Keratinocyte (primary cell): ENCODE results near the gene SLC30A1. TPM values are rescaled to one million over a fixed set of nuclear protein-coding genes. Genes with fewer than 3 reads are reported as not detected.

Experiments used
- DNase-seq: peaks from one replicate; pipeline ENCODE4 v3.0.0-alpha.2; 2011; ENCODE audit warnings: low read depth, missing footprints, low spot score
- FAIRE-seq: peaks from 2 replicates; lab custom pipeline; 2011; peaks lifted over from hg19 to GRCh38; lab: Jason Lieb, UNC
- H2AFZ ChIP-seq: 2 replicates; pipeline ENCODE4 v1.6.0; 2012; ENCODE audit warnings: low read length, control low read depth, inconsistent platforms; ENCODE audit not compliant: control insufficient read depth
- H3K27ac ChIP-seq: 2 replicates; pipeline ENCODE4 v1.5.1; 2011; ENCODE audit warnings: low read length; ENCODE audit not compliant: control insufficient read depth, insufficient read depth
- H3K27me3 ChIP-seq: 3 replicates; pipeline ENCODE4 v1.6.0; 2011; ENCODE audit warnings: low read length; ENCODE audit not compliant: control insufficient read depth, insufficient read depth; ENCODE audit errors: extremely low read depth
- H3K36me3 ChIP-seq, 2 experiments: 2 replicates in 1 of 2; 3 replicates in 1 of 2; pipeline ENCODE4 v1.5.1; 2011; ENCODE audit warnings: low read length in 2 of 2, mild to moderate bottlenecking in 1 of 2; ENCODE audit not compliant: control insufficient read depth in 2 of 2, insufficient read depth in 2 of 2; ENCODE audit errors: extremely low read depth in 1 of 2
- H3K4me1 ChIP-seq: 3 replicates; pipeline ENCODE4 v1.5.1; 2011; ENCODE audit warnings: low read length; ENCODE audit not compliant: control insufficient read depth, insufficient read depth; ENCODE audit errors: extremely low read depth
- H3K4me2 ChIP-seq: 3 replicates; pipeline ENCODE4 v1.6.0; 2011; ENCODE audit warnings: low read depth, low read length; ENCODE audit not compliant: control insufficient read depth, insufficient read depth; ENCODE audit errors: extremely low read depth
- H3K4me3 ChIP-seq, 3 experiments: fragments of 200-600 bp in 1 of 3; sonication (generic) in 1 of 3; 2 replicates in 2 of 3; 3 replicates in 1 of 3; pipeline ENCODE4 v1.5.1; 2011 to 2016; ENCODE audit warnings: low read length in 3 of 3, mild to moderate bottlenecking in 3 of 3, control low read depth in 2 of 3, inconsistent platforms in 1 of 3, low read depth in 1 of 3, mixed read lengths in 1 of 3, mixed run types in 1 of 3, moderate library complexity in 1 of 3; ENCODE audit not compliant: control insufficient read depth in 2 of 3, insufficient read depth in 2 of 3; ENCODE audit errors: extremely low read depth in 1 of 3
- H3K79me2 ChIP-seq: 2 replicates; pipeline ENCODE4 v1.6.0; 2012; ENCODE audit warnings: low read length; ENCODE audit not compliant: control insufficient read depth, insufficient read depth
- H3K9ac ChIP-seq: 3 replicates; pipeline ENCODE4 v1.6.0; 2011; ENCODE audit warnings: low read length; ENCODE audit not compliant: control insufficient read depth, insufficient read depth; ENCODE audit errors: extremely low read depth
- H3K9me1 ChIP-seq: 3 replicates; pipeline ENCODE4 v1.6.0; 2011; ENCODE audit warnings: low read length; ENCODE audit not compliant: control insufficient read depth, insufficient read depth; ENCODE audit errors: extremely low read depth
- H3K9me3 ChIP-seq: 2 replicates; pipeline ENCODE4 v1.5.1; 2012; ENCODE audit warnings: low read depth, low read length; ENCODE audit not compliant: control insufficient read depth
- H4K20me1 ChIP-seq: 3 replicates; pipeline ENCODE4 v1.6.0; 2011; ENCODE audit warnings: low read length; ENCODE audit not compliant: control insufficient read depth, insufficient read depth; ENCODE audit errors: extremely low read depth
- EZH2 ChIP-seq: IDR thresholded peaks from one replicate; pipeline ENCODE4 v1.6.1; 2012; ENCODE audit warnings: inconsistent platforms, mild to moderate bottlenecking, low read length, moderate library complexity
- dilution Hi-C: fragments of 300-500 bp; cut with MboI; formaldehyde crosslinking; loops from one replicate; pipeline ENCODE4 v1.7.0; 2020; ENCODE audit warnings: low sequenced_read_pairs; ENCODE audit not compliant: extremely low pct_ligation_motif_present
- polyA plus RNA-seq, 5 experiments: library from polyadenylated mRNA; depleted of rRNA in 3 of 5; stranded (reverse) in 3 of 5; stranded (forward) in 1 of 5; unstranded in 1 of 5; fragments of >200 nt; gene quantifications; 1 replicate in 1 of 5; 2 replicates in 3 of 5; 3 replicates in 1 of 5; pipeline versions ENCODE4 v1.2.1 to v1.2.3, GENCODE V29; 2011 to 2012; ENCODE audit warnings: missing spikeins in 2 of 5, low read depth in 1 of 5, low replicate concordance in 1 of 5
- TF ChIP-seq, protein P1 (sequence below), 3 experiments: IDR thresholded peaks in 1 of 3; conservative IDR thresholded peaks in 1 of 3; optimal IDR thresholded peaks in 1 of 3; 2 replicates in 2 of 3; 3 replicates in 1 of 3; pipeline versions ENCODE3 to v1.5.1; 2011; ENCODE audit warnings: low read length in 3 of 3, mild to moderate bottlenecking in 3 of 3, moderate library complexity in 2 of 3, control low read depth in 1 of 3, inconsistent platforms in 1 of 3; ENCODE audit not compliant: insufficient read depth in 2 of 3; ENCODE audit errors: extremely low read depth in 1 of 3

Gene SLC30A1
- polyA plus RNA-seq, 1 donor (not counting 4 experiments of a cell fraction or from before 2014, with no cell fraction given) = 17.2 TPM

DNA sequence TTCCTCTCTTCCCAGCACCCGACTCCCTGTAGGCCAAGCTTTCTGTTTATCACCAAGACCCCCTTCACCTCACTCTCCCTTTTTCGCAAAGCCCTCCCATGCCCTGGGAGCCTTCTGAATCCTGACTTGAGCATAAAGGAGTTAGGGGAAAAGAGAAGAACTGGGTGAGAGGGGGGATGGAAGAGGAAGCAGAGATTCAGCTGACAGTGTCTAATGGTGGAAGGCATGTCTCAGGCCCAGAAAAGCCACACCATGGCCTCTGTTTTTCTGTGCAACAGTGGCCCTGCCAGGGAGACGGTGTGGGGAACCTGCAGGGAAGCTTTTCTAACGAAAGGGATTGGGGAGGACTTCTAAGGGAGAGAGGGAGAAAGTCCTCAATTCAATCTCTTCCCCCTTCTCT, 32.9 kb upstream of the SLC30A1 start:
- Histone ChIP-seq H2AFZ (no peak overlapping the region), H3K4me1 (peaks cover 20% of the 10 kb centered on the region), H3K9me1 (no peaks in the 10 kb centered on the region), H3K4me2 (no peak overlapping the region), H3K9me3 (no peaks in the 10 kb centered on the region), H3K9ac (no peak overlapping the region), H3K36me3 (no peaks in the 10 kb centered on the region), H3K4me3 (no peak overlapping the region), H3K27me3 (no peaks in the 10 kb centered on the region), H4K20me1 (no peaks in the 10 kb centered on the region), H3K79me2 (no peaks in the 10 kb centered on the region), H3K27ac (no peak overlapping the region)
- dilution Hi-C loops = no loop called here
- TF ChIP-seq, protein P1, sequence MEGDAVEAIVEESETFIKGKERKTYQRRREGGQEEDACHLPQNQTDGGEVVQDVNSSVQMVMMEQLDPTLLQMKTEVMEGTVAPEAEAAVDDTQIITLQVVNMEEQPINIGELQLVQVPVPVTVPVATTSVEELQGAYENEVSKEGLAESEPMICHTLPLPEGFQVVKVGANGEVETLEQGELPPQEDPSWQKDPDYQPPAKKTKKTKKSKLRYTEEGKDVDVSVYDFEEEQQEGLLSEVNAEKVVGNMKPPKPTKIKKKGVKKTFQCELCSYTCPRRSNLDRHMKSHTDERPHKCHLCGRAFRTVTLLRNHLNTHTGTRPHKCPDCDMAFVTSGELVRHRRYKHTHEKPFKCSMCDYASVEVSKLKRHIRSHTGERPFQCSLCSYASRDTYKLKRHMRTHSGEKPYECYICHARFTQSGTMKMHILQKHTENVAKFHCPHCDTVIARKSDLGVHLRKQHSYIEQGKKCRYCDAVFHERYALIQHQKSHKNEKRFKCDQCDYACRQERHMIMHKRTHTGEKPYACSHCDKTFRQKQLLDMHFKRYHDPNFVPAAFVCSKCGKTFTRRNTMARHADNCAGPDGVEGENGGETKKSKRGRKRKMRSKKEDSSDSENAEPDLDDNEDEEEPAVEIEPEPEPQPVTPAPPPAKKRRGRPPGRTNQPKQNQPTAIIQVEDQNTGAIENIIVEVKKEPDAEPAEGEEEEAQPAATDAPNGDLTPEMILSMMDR (optimal IDR thresholded peaks at IDR 0.05 in 1 of 3, IDR thresholded peaks at IDR 0.05 in 1 of 3, conservative IDR thresholded peaks at IDR 0.05 in 1 of 3; ENCODE audit: extremely low read depth in 1 of 3, insufficient read depth in 2 of 3, low read length in 3 of 3) = no peak
- no peak for TF ChIP-seq EZH2
- FAIRE-seq (no peak), DNase-seq (no peak)

DNA sequence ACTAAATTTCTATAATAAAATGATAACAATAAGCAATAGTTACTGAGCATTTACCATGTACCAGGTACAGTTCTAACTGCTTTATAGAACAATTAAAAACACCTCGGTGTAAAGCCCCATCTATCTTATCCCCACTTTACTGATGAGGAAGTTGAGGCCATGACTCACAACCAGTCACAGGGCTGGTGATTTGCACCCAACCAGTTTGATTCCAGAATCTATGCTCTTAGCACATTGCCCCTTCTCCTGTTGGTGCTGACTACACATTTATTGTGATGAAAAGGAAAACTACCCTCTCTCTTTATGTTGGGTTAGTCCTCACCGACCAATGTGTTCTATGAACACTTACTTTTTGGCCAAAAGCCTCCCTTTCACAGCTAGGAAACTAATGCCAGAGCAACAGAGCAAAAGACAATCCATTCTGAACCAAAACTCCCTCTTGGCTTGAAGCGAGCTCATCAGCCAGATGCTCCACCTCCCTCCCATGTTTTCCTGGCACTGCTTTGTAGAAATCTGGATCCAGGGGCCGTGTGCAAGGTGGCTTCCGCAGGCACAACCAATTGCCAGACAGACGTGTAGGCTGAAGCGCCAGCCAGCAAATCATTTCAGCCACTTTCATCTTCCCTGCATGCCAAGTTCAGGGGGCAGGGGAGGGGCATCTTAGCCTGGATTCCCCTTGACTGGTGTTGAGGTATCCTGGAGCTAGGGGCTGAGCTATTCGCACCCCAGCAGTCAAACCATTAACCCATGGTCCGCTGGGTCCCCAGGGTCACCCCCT, 32.0 kb upstream of the SLC30A1 start:
- dilution Hi-C loops = no loop called here

More for the DNA sequence above, 32.0 kb upstream of the SLC30A1 start:
- FAIRE-seq (no peak), DNase-seq (no peak)
- no peak overlapping the region for H3K27ac ChIP-seq
- H3K9ac ChIP-seq = no peak overlapping the region
- peaks cover 20% of the 10 kb centered on the region for H3K4me1 ChIP-seq
- peaks cover 3% of the 10 kb centered on the region for H3K27me3 ChIP-seq
- no peak overlapping the region for H2AFZ ChIP-seq
- no peak for TF ChIP-seq EZH2
- TF ChIP-seq, protein P1 (optimal IDR thresholded peaks at IDR 0.05 in 1 of 3, IDR thresholded peaks at IDR 0.05 in 1 of 3, conservative IDR thresholded peaks at IDR 0.05 in 1 of 3; ENCODE audit: extremely low read depth in 1 of 3, insufficient read depth in 2 of 3, low read length in 3 of 3) = no peak
- H3K4me2 ChIP-seq = no peak overlapping the region
- H4K20me1 ChIP-seq = no peaks in the 10 kb centered on the region
- no peak overlapping the region for H3K4me3 ChIP-seq
- no peaks in the 10 kb centered on the region for H3K9me3 ChIP-seq
- H3K36me3 ChIP-seq = no peaks in the 10 kb centered on the region
- H3K9me1 ChIP-seq = no peaks in the 10 kb centered on the region
- no peaks in the 10 kb centered on the region for H3K79me2 ChIP-seq
